Transverse colon (tissue), 4 donors: ENCODE data around the gene C1orf167. TPM values are rescaled to one million over a fixed set of nuclear protein-coding genes. Genes with fewer than 3 reads are reported as not detected.

Experiments
- DNase-seq: peaks from one replicate; pipeline ENCODE4 v3.0.0-alpha.2; 2019
- H3K27ac ChIP-seq, 4 donors: fragments of 200-600 bp; sonication (generic); 2 replicates each; pipeline ENCODE4 v1.5.1; 2016 to 2018; ENCODE audit warnings: inconsistent platforms in 4 of 4
- H3K27me3 ChIP-seq: fragments of 200-600 bp; sonication (generic); 2 replicates; pipeline ENCODE4 v1.5.1; 2017; ENCODE audit warnings: inconsistent platforms
- H3K36me3 ChIP-seq, 4 donors: fragments of 200-600 bp; sonication (generic); 2 replicates each; pipeline ENCODE4 v1.5.1; 2017 to 2019; ENCODE audit warnings: inconsistent platforms in 4 of 4
- H3K4me1 ChIP-seq, 4 donors: fragments of 200-600 bp; sonication (generic); 2 replicates each; pipeline ENCODE4 v1.5.1; 2017 to 2020; ENCODE audit warnings: inconsistent platforms in 4 of 4
- H3K4me3 ChIP-seq, 4 donors: fragments of 200-600 bp; sonication (generic); 1 replicate in 1 of 4; 2 replicates in 3 of 4; pipeline versions ENCODE4 v1.5.1 to v1.6.1; 2017 to 2019; ENCODE audit warnings: inconsistent platforms in 4 of 4
- H3K9me3 ChIP-seq, 2 donors: fragments of 200-600 bp; sonication (generic); 2 replicates each; pipeline ENCODE4 v1.5.1; 2017 to 2019; ENCODE audit warnings: inconsistent platforms in 2 of 2
- EP300 ChIP-seq: sonication (generic); formaldehyde crosslinking; IDR thresholded peaks from one replicate; pipeline ENCODE4 v1.6.1; 2017; ENCODE audit warnings: antibody characterized with exemption, low read depth
- POLR2A ChIP-seq: fragments of 450-650 bp; IDR thresholded peaks from one replicate; pipeline ENCODE4 v1.6.1; 2016; ENCODE audit warnings: antibody characterized with exemption, mild to moderate bottlenecking, moderate library complexity
- POLR2AphosphoS5 ChIP-seq, 3 donors: sonication (generic); formaldehyde crosslinking; IDR thresholded peaks; one replicate each; pipeline ENCODE4 v1.6.1; 2016; ENCODE audit warnings: antibody characterized with exemption in 3 of 3
- WGBS, 2 donors: methylation state at CpG; one replicate each; pipeline ENCODE4 v1.1.5; 2018; ENCODE audit warnings: low coverage in 1 of 2; 5-methylcytosine and 5-hydroxymethylcytosine counted together
- in situ Hi-C, 4 donors: fragments of 200-750 bp; cut with MboI; loops; one replicate each; pipeline versions ENCODE4 v1.15.0 to v1.15.1; 2017; ENCODE audit warnings: low sequenced_read_pairs in 3 of 4, low pct_ligation_motif_present in 1 of 4, low pct_unique_long_range_greater_than_20kb in 1 of 4
- intact Hi-C: fragments of 100-400 bp; cut with DNase I; formaldehyde crosslinking; loops from one replicate; pipeline ENCODE4 v1.15.1; 2023; ENCODE audit warnings: low total_unique reads
- total RNA-seq, 4 donors: library from RNA; depleted of rRNA; stranded (reverse); fragments of >200 nt; gene quantifications; one replicate each; pipeline ENCODE4 v1.1.0, GENCODE V29; 2016
- TF ChIP-seq, protein P1 (sequence below), 5 experiments: fragments of 200-600 bp in 3 of 5; fragments of 450-650 bp in 2 of 5; sonication (generic) in 3 of 5; IDR thresholded peaks; 1 replicate in 2 of 5; 2 replicates in 3 of 5; pipeline ENCODE4 v1.5.1; 2016 to 2017; ENCODE audit warnings: antibody characterized with exemption in 5 of 5, inconsistent platforms in 3 of 5, mild to moderate bottlenecking in 2 of 5, moderate library complexity in 1 of 5

Gene C1orf167
- total RNA-seq, 4 donors from 2014 or later, result 0.48 TPM; not detected in 3

DNA sequence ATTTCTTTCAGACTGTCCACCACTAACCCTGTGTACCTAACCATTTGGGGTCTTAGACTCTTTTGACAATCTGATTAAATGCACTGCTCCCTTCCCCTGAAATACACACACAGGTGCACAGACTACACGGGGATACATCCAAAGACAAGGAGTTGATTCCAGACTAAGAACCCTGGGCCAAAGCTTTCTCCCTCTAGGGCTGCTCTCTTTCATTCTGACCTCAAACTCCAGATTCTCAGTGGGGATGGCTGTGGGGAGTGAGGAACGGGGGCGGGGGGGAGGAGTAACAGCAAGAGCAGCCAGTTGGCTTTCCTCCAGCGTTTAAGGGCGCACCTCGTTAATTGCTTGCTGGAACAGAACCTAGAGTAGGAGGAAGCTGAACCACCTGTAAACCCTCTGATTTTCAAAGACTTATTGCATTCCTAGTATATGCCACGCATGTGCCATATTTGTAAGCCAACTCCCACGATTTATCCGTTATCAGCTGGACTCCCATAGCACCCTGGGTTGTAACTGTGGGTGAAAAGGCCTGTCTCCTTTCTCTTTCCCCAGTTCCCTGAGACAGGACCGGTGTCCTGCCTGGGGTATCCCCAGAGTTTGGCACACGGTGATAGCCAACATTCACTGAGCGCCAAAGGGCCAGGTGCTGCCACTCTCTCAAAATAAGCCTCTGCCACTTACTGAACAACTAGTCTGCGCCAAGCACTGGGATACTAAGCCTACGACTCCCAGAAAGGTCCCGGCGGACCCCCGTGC lies 42.9 kb downstream of the C1orf167 start:
- DNase-seq, result peak; percentile 65

DNA sequence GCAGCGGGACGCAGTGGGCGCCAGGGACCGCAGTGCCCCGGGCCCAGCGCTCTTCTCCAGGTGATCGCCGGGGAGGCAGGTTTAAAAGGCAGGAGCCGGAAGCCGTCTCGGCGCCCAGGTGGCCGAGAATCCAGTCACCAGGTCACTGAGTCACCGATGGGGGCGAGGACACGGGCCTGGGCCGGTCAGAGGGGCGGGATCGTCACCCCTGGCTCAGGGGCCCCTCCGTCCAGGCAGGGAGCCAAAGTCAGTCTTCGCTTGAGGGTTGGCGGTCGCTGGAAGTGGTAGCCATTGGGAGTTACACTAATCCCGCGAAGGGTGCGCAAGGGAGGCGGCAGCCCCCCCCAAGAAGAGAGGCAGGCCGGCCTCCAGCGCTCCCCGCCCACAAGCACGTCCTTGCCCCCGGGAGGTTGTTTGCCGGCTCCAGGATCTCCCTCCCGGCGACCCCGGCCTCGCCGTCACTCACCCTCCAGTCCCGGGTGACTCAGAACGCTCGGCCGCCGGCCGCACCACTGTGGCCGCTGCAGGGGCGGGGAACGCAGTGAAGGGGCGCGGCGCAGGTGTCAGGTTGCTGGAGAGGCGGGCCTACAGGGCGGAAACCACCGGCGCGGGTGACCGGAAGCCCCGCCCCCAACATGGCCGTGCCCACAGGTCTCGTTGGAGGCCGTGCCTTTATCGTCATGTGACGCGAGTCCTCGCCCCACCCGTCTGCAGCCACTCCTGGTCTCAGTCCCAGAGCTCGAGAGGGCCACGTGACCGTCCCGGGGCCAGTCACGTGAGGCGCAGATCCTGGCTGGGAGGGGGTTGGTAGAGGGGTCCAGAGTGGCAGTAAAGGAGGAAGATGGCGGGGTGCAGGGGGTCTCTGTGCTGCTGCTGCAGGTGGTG lies 43.7 kb downstream of the C1orf167 start, which contains the start of the genes CLCN6 and MTHFR:
Gene CLCN6, plus strand, starts transcription at position 770 of the 885 bp plus-strand sequence. Its CDS starts 72 bp downstream, at position 842.
Gene MTHFR, minus strand, starts transcription at position 543 of the 885 bp plus-strand sequence. CDS start 2,848 bp downstream, outside the sequence.
- 0% methylated on average over 20 of the region's 72 CpGs; no CpG with 5 or more reads in 1 of the 2 donors for WGBS, 2 donors
- TF ChIP-seq POLR2A, result peak; percentile 98
- peak; percentile 46 for TF ChIP-seq EP300
- TF ChIP-seq, protein P1, sequence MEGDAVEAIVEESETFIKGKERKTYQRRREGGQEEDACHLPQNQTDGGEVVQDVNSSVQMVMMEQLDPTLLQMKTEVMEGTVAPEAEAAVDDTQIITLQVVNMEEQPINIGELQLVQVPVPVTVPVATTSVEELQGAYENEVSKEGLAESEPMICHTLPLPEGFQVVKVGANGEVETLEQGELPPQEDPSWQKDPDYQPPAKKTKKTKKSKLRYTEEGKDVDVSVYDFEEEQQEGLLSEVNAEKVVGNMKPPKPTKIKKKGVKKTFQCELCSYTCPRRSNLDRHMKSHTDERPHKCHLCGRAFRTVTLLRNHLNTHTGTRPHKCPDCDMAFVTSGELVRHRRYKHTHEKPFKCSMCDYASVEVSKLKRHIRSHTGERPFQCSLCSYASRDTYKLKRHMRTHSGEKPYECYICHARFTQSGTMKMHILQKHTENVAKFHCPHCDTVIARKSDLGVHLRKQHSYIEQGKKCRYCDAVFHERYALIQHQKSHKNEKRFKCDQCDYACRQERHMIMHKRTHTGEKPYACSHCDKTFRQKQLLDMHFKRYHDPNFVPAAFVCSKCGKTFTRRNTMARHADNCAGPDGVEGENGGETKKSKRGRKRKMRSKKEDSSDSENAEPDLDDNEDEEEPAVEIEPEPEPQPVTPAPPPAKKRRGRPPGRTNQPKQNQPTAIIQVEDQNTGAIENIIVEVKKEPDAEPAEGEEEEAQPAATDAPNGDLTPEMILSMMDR (IDR thresholded peaks at IDR 0.05), result no peak
- peak; percentile 98 to 99 (median 98) for TF ChIP-seq POLR2AphosphoS5 (IDR thresholded peaks at IDR 0.05)
- DNase-seq, result peak; percentile 100
- in situ Hi-C loops, result no loop called here
- peak within 1 kb of the TSS; percentile 94 to 98 (median 96) for H3K27ac ChIP-seq
- no peaks in the 10 kb centered on the region for H3K9me3 ChIP-seq
- H3K36me3 ChIP-seq, result peaks cover 0 to 9% (median 0%) of the 10 kb centered on the region in 4 donors
- peak within 1 kb of the TSS; percentile 67 to 80 (median 75) for H3K4me3 ChIP-seq
- no peaks in the 10 kb centered on the region for H3K27me3 ChIP-seq
- intact Hi-C loops, result loop anchor here (10.0 kb wide), 1 partner anchor 71 kb away; the partner anchor contains the start of gene AGTRAP
- peaks cover 23 to 58% (median 39%) of the 10 kb centered on the region in 4 donors for H3K4me1 ChIP-seq

More for the DNA sequence above, 42.9 kb downstream of the C1orf167 start:
- in situ Hi-C loops, result no loop called here
- H3K27me3 ChIP-seq, result no peaks in the 10 kb centered on the region
- peak overlapping the region; percentile 94 to 98 (median 96) for H3K27ac ChIP-seq
- 3% methylated on average over 16 of the region's 17 CpGs; no CpG with 5 or more reads in 1 of the 2 donors for WGBS, 2 donors
- peaks cover 23 to 58% (median 39%) of the 10 kb centered on the region in 4 donors for H3K4me1 ChIP-seq
- H3K36me3 ChIP-seq, result peaks cover 0 to 8% (median 0%) of the 10 kb centered on the region in 4 donors
- TF ChIP-seq POLR2AphosphoS5 (IDR thresholded peaks at IDR 0.05), result no peak
- TF ChIP-seq EP300, result no peak
- TF ChIP-seq, protein P1 (IDR thresholded peaks at IDR 0.05), result no peak
- TF ChIP-seq POLR2A, result no peak
- intact Hi-C loops, result loop anchor here (10.0 kb wide), 1 partner anchor 70 kb away; the partner anchor contains the start of gene AGTRAP
- no peaks in the 10 kb centered on the region for H3K9me3 ChIP-seq
- H3K4me3 ChIP-seq, result peak overlapping the region; percentile 67 to 80 (median 75)

DNA sequence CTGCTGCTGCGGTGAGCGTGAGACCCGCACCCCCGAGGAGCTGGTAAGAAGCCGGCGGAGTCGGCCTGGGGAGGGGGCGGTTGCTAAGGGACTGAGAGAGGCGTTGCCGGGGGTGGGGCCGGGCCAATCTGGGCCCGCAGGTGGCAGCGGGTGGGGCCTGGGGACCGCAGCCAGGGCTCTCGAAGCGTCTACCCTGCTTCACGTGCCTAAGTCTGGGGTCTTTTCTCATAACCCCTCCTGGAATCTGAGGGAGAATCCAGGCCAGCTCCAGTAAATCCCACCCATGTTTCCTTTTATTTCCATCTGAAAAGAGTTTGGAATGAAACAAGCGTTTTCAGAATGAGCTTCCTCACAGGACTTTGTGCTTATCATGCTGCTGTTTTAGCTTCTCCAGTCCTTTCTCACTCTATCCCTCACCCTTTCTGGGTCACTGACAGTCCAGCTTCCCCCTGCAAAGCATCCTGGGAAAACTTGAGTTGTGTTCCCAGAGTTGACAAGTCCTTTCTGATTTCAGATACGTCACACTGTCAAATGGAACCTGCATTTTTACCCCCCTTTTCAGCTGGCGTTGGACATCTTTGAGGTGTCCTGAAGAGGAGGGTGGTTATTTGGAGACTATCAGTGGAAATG lies 44.4 kb downstream of the C1orf167 start:
- peaks cover 23 to 58% (median 39%) of the 10 kb centered on the region in 4 donors for H3K4me1 ChIP-seq
- no peaks in the 10 kb centered on the region for H3K27me3 ChIP-seq
- peaks cover 0 to 7% (median 0%) of the 10 kb centered on the region in 4 donors for H3K36me3 ChIP-seq
- intact Hi-C loops (loop anchor here (10.0 kb wide), 1 partner anchor 72 kb away; the partner anchor contains the start of gene AGTRAP), in situ Hi-C loops (no loop called here)
- TF ChIP-seq POLR2AphosphoS5 (IDR thresholded peaks at IDR 0.05) (peak in 1 of 3 donors; percentile 7), POLR2A (no peak)
- DNase-seq, result no peak
- H3K9me3 ChIP-seq, result no peaks in the 10 kb centered on the region
- peak overlapping the region; percentile 94 to 98 (median 96) for H3K27ac ChIP-seq
- WGBS, 2 donors, result 0% methylated on average over 5 to 19 of the region's 20 CpGs
- H3K4me3 ChIP-seq, result peak overlapping the region; percentile 50 to 75 (median 71)

DNA sequence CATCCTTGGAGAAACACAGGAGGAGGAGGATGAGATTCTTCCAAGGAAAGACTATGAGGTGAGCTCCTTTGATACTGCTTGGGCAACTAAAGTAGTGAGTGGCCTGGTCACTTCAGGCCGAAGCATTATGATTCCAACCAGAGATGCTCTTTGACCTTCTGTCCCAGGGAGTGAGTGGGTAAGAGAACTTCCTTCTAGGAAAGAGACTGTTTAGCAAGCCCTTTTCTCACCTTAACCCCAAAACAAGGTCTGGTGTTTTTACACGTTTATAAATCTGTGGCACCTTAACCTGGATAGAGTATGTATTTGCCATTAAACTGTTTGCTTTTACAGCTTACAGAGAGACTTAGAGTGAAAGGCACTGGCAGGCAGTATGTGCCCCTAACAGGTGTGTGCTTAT lies 45.1 kb downstream of the C1orf167 start:
- peaks cover 0 to 7% (median 0%) of the 10 kb centered on the region in 4 donors for H3K36me3 ChIP-seq
- TF ChIP-seq EP300 (no peak), POLR2AphosphoS5 (IDR thresholded peaks at IDR 0.05) (peak in 1 of 3 donors; percentile 46)
- in situ Hi-C loops, result no loop called here
- intact Hi-C loops, result loop anchor here (10.0 kb wide), 1 partner anchor 72 kb away; the partner anchor contains the start of gene AGTRAP
- H3K4me3 ChIP-seq, result peak overlapping the region in 3 of 4 donors; percentile 67 to 75 (median 75)
- 33 to 38% methylated on average over 1 to 2 of the region's 2 CpGs for WGBS, 2 donors
- H3K4me1 ChIP-seq, result peaks cover 23 to 54% (median 39%) of the 10 kb centered on the region in 4 donors
- no peaks in the 10 kb centered on the region for H3K9me3 ChIP-seq
- H3K27me3 ChIP-seq, result no peaks in the 10 kb centered on the region
- no peak for DNase-seq
- peak overlapping the region; percentile 94 to 98 (median 96) for H3K27ac ChIP-seq
